ENCODE measurements around the gene HIVEP1. TPM values are rescaled to one million over a fixed set of nuclear protein-coding genes. Genes with fewer than 3 reads are reported as not detected.

The HIVEP1 gene
- total RNA-seq, 1 experiment from 2014 or later, result 24.2 TPM

DNA sequence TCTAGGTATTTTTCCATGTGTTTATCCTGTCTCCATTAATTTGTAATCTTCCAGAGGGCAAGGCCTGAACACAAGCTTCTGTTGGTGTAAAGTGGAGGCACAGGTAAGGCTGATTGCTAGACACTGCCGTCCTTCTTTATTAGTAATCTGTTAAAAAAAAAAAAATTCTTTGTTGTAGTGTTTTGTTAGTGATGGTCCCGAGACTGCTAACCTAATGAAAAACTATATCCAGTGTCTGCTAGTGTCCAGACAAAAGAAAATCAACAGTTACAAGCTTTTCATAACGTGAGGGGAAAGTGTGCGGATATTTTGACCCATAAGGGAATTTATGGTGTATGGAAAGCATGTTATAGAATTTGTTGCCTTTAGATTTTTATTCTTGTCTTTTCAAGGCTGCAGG, 4.2 kb upstream of the HIVEP1 start:
- no peaks in the 10 kb centered on the region for H3K36me3 ChIP-seq (ENCODE audit: low read depth)
- no peak for DNase-seq
- peaks cover 27% of the 10 kb centered on the region for H3F3A ChIP-seq (ENCODE audit: insufficient read depth, low read depth)
- intact Hi-C loops (cut with micrococcal nuclease; ENCODE audit: unreplicated experiment), result loop anchor here (1.0 to 5.0 kb wide), 5 partner anchors 86 to 307 kb away; no protein-coding TSS in a partner anchor
- H3K4me2 ChIP-seq, result peak overlapping the region; percentile 82
- POLR2A ChIA-PET (ENCODE audit: unreplicated experiment), result interaction anchor here (0.5 kb wide), 1 partner anchor 33 kb away, joined by 19 read pairs; no protein-coding TSS in a partner anchor
- no peaks in the 10 kb centered on the region for H3K27me3 ChIP-seq (ENCODE audit: insufficient read depth, low read depth)
- CTCF ChIA-PET, result no interaction called here
- peak overlapping the region; percentile 96 for H3K27ac ChIP-seq
- H3K9me3 ChIP-seq (ENCODE audit: insufficient read depth, low read depth), result no peaks in the 10 kb centered on the region
- TSS peak; percentile 92 for BruUV-seq (replicated peaks)
- peaks cover 27% of the 10 kb centered on the region for H3K4me1 ChIP-seq (replicated peaks; ENCODE audit: insufficient read depth)
- peak overlapping the region; percentile 83 for H3K4me3 ChIP-seq
- H2AFZ ChIP-seq, result peak overlapping the region; percentile 94
- no peaks in the 10 kb centered on the region for H4K20me1 ChIP-seq (ENCODE audit: insufficient read depth)
- H3K79me2 ChIP-seq (ENCODE audit: low read depth), result peaks cover 13% of the 10 kb centered on the region
- H3K9me2 ChIP-seq (ENCODE audit: insufficient read depth), result no peaks in the 10 kb centered on the region
- TF ChIP-seq CTCF (conservative IDR thresholded peaks at IDR 0.05) (no peak), EZH2 (IDR thresholded peaks at IDR 0.05; ENCODE audit: low read depth) (no peak)

- Histone ChIP-seq H3K27ac (peak overlapping the region; percentile 96), H2AFZ (peak overlapping the region; percentile 94), H3K4me1 (replicated peaks; ENCODE audit: insufficient read depth) (peaks cover 31% of the 10 kb centered on the region), H3K36me3 (ENCODE audit: low read depth) (no peaks in the 10 kb centered on the region), H4K20me1 (ENCODE audit: insufficient read depth) (no peaks in the 10 kb centered on the region), H3K79me2 (ENCODE audit: low read depth) (peaks cover 18% of the 10 kb centered on the region), H3K9me3 (ENCODE audit: insufficient read depth, low read depth) (no peaks in the 10 kb centered on the region), H3K9me2 (ENCODE audit: insufficient read depth) (no peaks in the 10 kb centered on the region), H3K4me3 (peak overlapping the region; percentile 83), H3K27me3 (ENCODE audit: insufficient read depth, low read depth) (no peaks in the 10 kb centered on the region), H3K4me2 (peak overlapping the region; percentile 82), H3F3A (ENCODE audit: insufficient read depth, low read depth) (peaks cover 32% of the 10 kb centered on the region)
- ChIA-PET CTCF (no interaction called here), POLR2A (ENCODE audit: unreplicated experiment) (interaction anchor here (0.8 kb wide), 1 partner anchor 126 kb away, joined by 11 read pairs; no protein-coding TSS in a partner anchor)
- no TSS peak for BruUV-seq (replicated peaks)
- TF ChIP-seq CTCF (conservative IDR thresholded peaks at IDR 0.05) (no peak), EZH2 (IDR thresholded peaks at IDR 0.05; ENCODE audit: low read depth) (no peak)
- DNase-seq, result peak; percentile 81 to 95
- intact Hi-C loops (cut with micrococcal nuclease; ENCODE audit: unreplicated experiment), result loop anchor here (1.0 to 5.0 kb wide), 5 partner anchors 86 to 308 kb away; no protein-coding TSS in a partner anchor
Measured at GRCh38 chr6:12008366-12009179, 3.5 kb upstream of the HIVEP1 start.

GRCh38 chr6:12009180-12009685, 2.9 kb upstream of the HIVEP1 start:
- CTCF ChIA-PET, result no interaction called here
- Histone ChIP-seq H3K4me1 (replicated peaks; ENCODE audit: insufficient read depth) (peaks cover 37% of the 10 kb centered on the region), H3K27me3 (ENCODE audit: insufficient read depth, low read depth) (no peaks in the 10 kb centered on the region), H3F3A (ENCODE audit: insufficient read depth, low read depth) (peaks cover 39% of the 10 kb centered on the region), H3K9me3 (ENCODE audit: insufficient read depth, low read depth) (no peaks in the 10 kb centered on the region; the same call in 1 of the 2 replicates), H4K20me1 (ENCODE audit: insufficient read depth) (no peaks in the 10 kb centered on the region), H3K9me2 (ENCODE audit: insufficient read depth) (no peaks in the 10 kb centered on the region), H3K4me3 (peak overlapping the region; percentile 87), H3K27ac (peak overlapping the region; percentile 96), H3K36me3 (ENCODE audit: low read depth) (no peaks in the 10 kb centered on the region; the same call in 1 of the 2 replicates), H3K79me2 (ENCODE audit: low read depth) (peaks cover 23% of the 10 kb centered on the region), H2AFZ (peak overlapping the region; percentile 82), H3K4me2 (peak overlapping the region; percentile 90)
- TSS peak; percentile 16 for BruUV-seq (replicated peaks)
- intact Hi-C loops (cut with micrococcal nuclease; ENCODE audit: unreplicated experiment), result loop anchor here (2.0 to 5.0 kb wide), 3 partner anchors 87 to 308 kb away; no protein-coding TSS in a partner anchor
- TF ChIP-seq EZH2 (IDR thresholded peaks at IDR 0.05; ENCODE audit: low read depth), result no peak
- no peak for TF ChIP-seq CTCF (conservative IDR thresholded peaks at IDR 0.05)
- DNase-seq, result no peak
- POLR2A ChIA-PET (ENCODE audit: unreplicated experiment), result interaction anchor here (0.8 kb wide), 1 partner anchor 126 kb away, joined by 11 read pairs; no protein-coding TSS in a partner anchor

Data from PC-9 (cell line).